Measurements from ENCODE around the gene FAM111B. TPM values are rescaled to one million over a fixed set of nuclear protein-coding genes. Genes with fewer than 3 reads are reported as not detected.
"Not testable (repeated sequence)": the region's sequence is repeated elsewhere in the genome, so short reads cannot be mapped to it uniquely, and the experiment has no call there.

FAM111B gene
- total and polyA plus RNA-seq, 5 donors from 2014 or later, result 0.15 to 3.3 (median 1.3) TPM

GRCh38 chr11:59095225-59095624, 11.8 kb upstream of the FAM111B start:
- H3K27me3 Mint-ChIP-seq; H3K4me1 ChIP-seq (ENCODE audit: control insufficient read depth, insufficient read depth, low read length, poor library complexity, severe bottlenecking); H3K27ac ChIP-seq (ENCODE audit: insufficient read depth, low read length, poor library complexity, severe bottlenecking); H3K9me3 Mint-ChIP-seq; H3K36me3 ChIP-seq (ENCODE audit: control insufficient read depth, insufficient read depth, low read length); DNase-seq; H3K27ac Mint-ChIP-seq; H3K9me3 ChIP-seq (ENCODE audit: control insufficient read depth in 2 of 2, low read length in 2 of 2); H3K4me3 ChIP-seq (ENCODE audit: low read depth, low read length); H3K36me3 Mint-ChIP-seq; H3K27me3 ChIP-seq (ENCODE audit: control insufficient read depth, insufficient read depth, low read length); H3K4me1 Mint-ChIP-seq; H3K4me3 Mint-ChIP-seq: not testable (repeated sequence)
- peak in 1 of 2 donors; percentile 37 for ATAC-seq (ENCODE audit: low read depth in 2 of 2)

GRCh38 chr11:59095972-59096575, 11.0 kb upstream of the FAM111B start:
- H3K27me3 Mint-ChIP-seq; H3K4me3 Mint-ChIP-seq; H3K9me3 Mint-ChIP-seq; H3K27ac ChIP-seq (ENCODE audit: insufficient read depth, low read length, poor library complexity, severe bottlenecking); H3K4me1 Mint-ChIP-seq; H3K27me3 ChIP-seq (ENCODE audit: control insufficient read depth, insufficient read depth, low read length); H3K4me1 ChIP-seq (ENCODE audit: control insufficient read depth, insufficient read depth, low read length, poor library complexity, severe bottlenecking); DNase-seq; H3K27ac Mint-ChIP-seq; H3K9me3 ChIP-seq (ENCODE audit: control insufficient read depth in 2 of 2, low read length in 2 of 2); ATAC-seq (ENCODE audit: low read depth in 2 of 2); H3K36me3 Mint-ChIP-seq; H3K4me3 ChIP-seq (ENCODE audit: low read depth, low read length); H3K36me3 ChIP-seq (ENCODE audit: control insufficient read depth, insufficient read depth, low read length): not testable (repeated sequence)

GRCh38 chr11:59097113-59097708, 9.8 kb upstream of the FAM111B start:
- peaks cover 8% of the 10 kb centered on the region for H3K4me1 ChIP-seq (ENCODE audit: control insufficient read depth, insufficient read depth, low read length, poor library complexity, severe bottlenecking)
- Mint-ChIP-seq H3K4me3 (no peak overlapping the region), H3K27ac (no peak overlapping the region), H3K36me3 (no peaks in the 10 kb centered on the region), H3K9me3 (no peaks in the 10 kb centered on the region), H3K27me3 (no peaks in the 10 kb centered on the region), H3K4me1 (peaks cover 0 to 8% (median 7%) of the 10 kb centered on the region in 4 donors)
- no peak overlapping the region for H3K4me3 ChIP-seq (ENCODE audit: low read depth, low read length)
- DNase-seq, result peak; percentile 54 to 81 (median 70)
- no peaks in the 10 kb centered on the region for H3K9me3 ChIP-seq (ENCODE audit: control insufficient read depth in 2 of 2, low read length in 2 of 2)
- H3K27me3 ChIP-seq (ENCODE audit: control insufficient read depth, insufficient read depth, low read length), result no peaks in the 10 kb centered on the region
- ATAC-seq (ENCODE audit: low read depth in 2 of 2), result peak; percentile 50 to 63
- no peaks in the 10 kb centered on the region for H3K36me3 ChIP-seq (ENCODE audit: control insufficient read depth, insufficient read depth, low read length)
- H3K27ac ChIP-seq (ENCODE audit: insufficient read depth, low read length, poor library complexity, severe bottlenecking), result no peak overlapping the region

- not testable (repeated sequence) for H3K27me3 ChIP-seq (ENCODE audit: control insufficient read depth, insufficient read depth, low read length); DNase-seq; H3K36me3 Mint-ChIP-seq; H3K4me3 ChIP-seq (ENCODE audit: low read depth, low read length); H3K9me3 Mint-ChIP-seq; H3K9me3 ChIP-seq (ENCODE audit: control insufficient read depth in 2 of 2, low read length in 2 of 2); ATAC-seq (ENCODE audit: low read depth in 2 of 2); H3K27ac ChIP-seq (ENCODE audit: insufficient read depth, low read length, poor library complexity, severe bottlenecking); H3K4me3 Mint-ChIP-seq; H3K27ac Mint-ChIP-seq; H3K36me3 ChIP-seq (ENCODE audit: control insufficient read depth, insufficient read depth, low read length); H3K27me3 Mint-ChIP-seq
- H3K4me1 ChIP-seq (ENCODE audit: control insufficient read depth, insufficient read depth, low read length, poor library complexity, severe bottlenecking), result peaks cover 13% of the 10 kb centered on the region
- H3K4me1 Mint-ChIP-seq, result peaks cover 0 to 11% (median 10%) of the 10 kb centered on the region in 4 donors
Observed at GRCh38 chr11:59097938-59098337, 9.1 kb upstream of the FAM111B start.

GRCh38 chr11:59102259-59102765, 4.7 kb upstream of the FAM111B start:
- Mint-ChIP-seq H3K4me1 (peaks cover 16 to 32% (median 24%) of the 10 kb centered on the region in 4 donors), H3K27me3 (no peaks in the 10 kb centered on the region), H3K4me3 (peak overlapping the region; percentile 68 to 91 (median 87)), H3K9me3 (no peaks in the 10 kb centered on the region), H3K27ac (no peak overlapping the region), H3K36me3 (no peaks in the 10 kb centered on the region)
- Histone ChIP-seq H3K27ac (ENCODE audit: insufficient read depth, low read length, poor library complexity, severe bottlenecking) (no peak overlapping the region), H3K9me3 (ENCODE audit: control insufficient read depth in 2 of 2, low read length in 2 of 2) (no peaks in the 10 kb centered on the region), H3K4me1 (ENCODE audit: control insufficient read depth, insufficient read depth, low read length, poor library complexity, severe bottlenecking) (peaks cover 24% of the 10 kb centered on the region), H3K4me3 (ENCODE audit: low read depth, low read length) (peak overlapping the region; percentile 83), H3K27me3 (ENCODE audit: control insufficient read depth, insufficient read depth, low read length) (no peaks in the 10 kb centered on the region), H3K36me3 (ENCODE audit: control insufficient read depth, insufficient read depth, low read length) (no peaks in the 10 kb centered on the region)
- peak in 2 of 3 donors; percentile 29 to 69 for DNase-seq
- peak; percentile 52 to 60 for ATAC-seq (ENCODE audit: low read depth in 2 of 2)

GRCh38 chr11:59107721-59108120, 684 bp downstream of the FAM111B start:
- ATAC-seq (ENCODE audit: low read depth in 2 of 2), result peak in 1 of 2 donors; percentile 16
- not testable (repeated sequence) for H3K27me3 ChIP-seq (ENCODE audit: control insufficient read depth, insufficient read depth, low read length); H3K36me3 Mint-ChIP-seq; H3K9me3 Mint-ChIP-seq; H3K27me3 Mint-ChIP-seq; H3K9me3 ChIP-seq (ENCODE audit: control insufficient read depth in 2 of 2, low read length in 2 of 2); H3K36me3 ChIP-seq (ENCODE audit: control insufficient read depth, insufficient read depth, low read length)
- H3K4me3 Mint-ChIP-seq, result peak overlapping the region; percentile 90 to 98 (median 94)
- DNase-seq, result peak in 1 of 3 donors; percentile 28
- peak overlapping the region; percentile 70 for H3K4me3 ChIP-seq (ENCODE audit: low read depth, low read length)
- H3K27ac ChIP-seq (ENCODE audit: insufficient read depth, low read length, poor library complexity, severe bottlenecking), result peak overlapping the region; percentile 43
- H3K27ac Mint-ChIP-seq, result peak overlapping the region; percentile 72 to 84 (median 78)
- peaks cover 17 to 56% (median 31%) of the 10 kb centered on the region in 4 donors for H3K4me1 Mint-ChIP-seq
- peaks cover 24% of the 10 kb centered on the region for H3K4me1 ChIP-seq (ENCODE audit: control insufficient read depth, insufficient read depth, low read length, poor library complexity, severe bottlenecking)

GRCh38 chr11:59112494-59112893, 5.5 kb downstream of the FAM111B start:
- H3K36me3 ChIP-seq (ENCODE audit: control insufficient read depth, insufficient read depth, low read length), result no peaks in the 10 kb centered on the region
- H3K4me3 ChIP-seq (ENCODE audit: low read depth, low read length), result no peak overlapping the region
- H3K27ac Mint-ChIP-seq, result no peak overlapping the region
- peaks cover 0 to 3% of the 10 kb centered on the region in 2 experiments for H3K9me3 ChIP-seq (ENCODE audit: control insufficient read depth in 2 of 2, low read length in 2 of 2)
- peaks cover 6% of the 10 kb centered on the region for H3K36me3 Mint-ChIP-seq
- H3K4me1 Mint-ChIP-seq, result peaks cover 5 to 42% (median 17%) of the 10 kb centered on the region in 4 donors
- ATAC-seq (ENCODE audit: low read depth in 2 of 2) (no peak), DNase-seq (no peak)
- no peaks in the 10 kb centered on the region for H3K27me3 Mint-ChIP-seq
- no peak overlapping the region for H3K4me3 Mint-ChIP-seq
- no peaks in the 10 kb centered on the region for H3K27me3 ChIP-seq (ENCODE audit: control insufficient read depth, insufficient read depth, low read length)
- H3K4me1 ChIP-seq (ENCODE audit: control insufficient read depth, insufficient read depth, low read length, poor library complexity, severe bottlenecking), result peaks cover 11% of the 10 kb centered on the region
- no peak overlapping the region for H3K27ac ChIP-seq (ENCODE audit: insufficient read depth, low read length, poor library complexity, severe bottlenecking)
- peaks cover 0 to 8% (median 4%) of the 10 kb centered on the region in 7 donors for H3K9me3 Mint-ChIP-seq

GRCh38 chr11:59114344-59114743, 7.3 kb downstream of the FAM111B start:
- no peak overlapping the region for H3K4me3 ChIP-seq (ENCODE audit: low read depth, low read length)
- Mint-ChIP-seq H3K27me3 (no peaks in the 10 kb centered on the region), H3K9me3 (peaks cover 2 to 24% (median 9%) of the 10 kb centered on the region in 7 donors), H3K4me1 (peaks cover 0 to 26% (median 7%) of the 10 kb centered on the region in 4 donors), H3K4me3 (no peak overlapping the region), H3K36me3 (peaks cover 6% of the 10 kb centered on the region), H3K27ac (peak overlapping the region in 1 of 3 donors; percentile 9)
- ATAC-seq (ENCODE audit: low read depth in 2 of 2) (no peak), DNase-seq (no peak)
- no peaks in the 10 kb centered on the region for H3K27me3 ChIP-seq (ENCODE audit: control insufficient read depth, insufficient read depth, low read length)
- H3K9me3 ChIP-seq (ENCODE audit: control insufficient read depth in 2 of 2, low read length in 2 of 2), result peaks cover 16 to 21% of the 10 kb centered on the region in 2 experiments
- no peaks in the 10 kb centered on the region for H3K4me1 ChIP-seq (ENCODE audit: control insufficient read depth, insufficient read depth, low read length, poor library complexity, severe bottlenecking)
- H3K27ac ChIP-seq (ENCODE audit: insufficient read depth, low read length, poor library complexity, severe bottlenecking), result no peak overlapping the region
- H3K36me3 ChIP-seq (ENCODE audit: control insufficient read depth, insufficient read depth, low read length), result no peaks in the 10 kb centered on the region

All from CD4-positive, CD25-positive, alpha-beta regulatory T cell (primary cell).